ENCODE measurements around the gene GRAMD2B.
A peak's percentile ranks its signal among the peaks of the same experiment; 100 is the strongest.

GRAMD2B gene

GRCh38 chr5:126377424-126377823, 45.8 kb upstream of the GRAMD2B start:
- TF ChIP-seq YY1 (IDR thresholded peaks at IDR 0.05; ENCODE audit: low read depth) (no peak), USF1 (IDR thresholded peaks at IDR 0.05) (no peak), TAF1 (IDR thresholded peaks at IDR 0.05; ENCODE audit: low read depth) (no peak), FOXM1 (IDR thresholded peaks at IDR 0.05; ENCODE audit: borderline replicate concordance, low read depth) (no peak)

GRCh38 chr5:126383246-126383645, 40.0 kb upstream of the GRAMD2B start:
- TF ChIP-seq YY1 (IDR thresholded peaks at IDR 0.05; ENCODE audit: low read depth) (no peak), EGR1 (IDR thresholded peaks at IDR 0.05) (no peak), TAF1 (IDR thresholded peaks at IDR 0.05; ENCODE audit: low read depth) (no peak), ZBTB7A (IDR thresholded peaks at IDR 0.05; ENCODE audit: low read depth) (no peak), NFIC (IDR thresholded peaks at IDR 0.05) (0 out of 2 replicates have a peak, but pooled peaks have one; percentile 15), CEBPB (IDR thresholded peaks at IDR 0.05) (no peak)
- TF ChIP-seq, protein P1, sequence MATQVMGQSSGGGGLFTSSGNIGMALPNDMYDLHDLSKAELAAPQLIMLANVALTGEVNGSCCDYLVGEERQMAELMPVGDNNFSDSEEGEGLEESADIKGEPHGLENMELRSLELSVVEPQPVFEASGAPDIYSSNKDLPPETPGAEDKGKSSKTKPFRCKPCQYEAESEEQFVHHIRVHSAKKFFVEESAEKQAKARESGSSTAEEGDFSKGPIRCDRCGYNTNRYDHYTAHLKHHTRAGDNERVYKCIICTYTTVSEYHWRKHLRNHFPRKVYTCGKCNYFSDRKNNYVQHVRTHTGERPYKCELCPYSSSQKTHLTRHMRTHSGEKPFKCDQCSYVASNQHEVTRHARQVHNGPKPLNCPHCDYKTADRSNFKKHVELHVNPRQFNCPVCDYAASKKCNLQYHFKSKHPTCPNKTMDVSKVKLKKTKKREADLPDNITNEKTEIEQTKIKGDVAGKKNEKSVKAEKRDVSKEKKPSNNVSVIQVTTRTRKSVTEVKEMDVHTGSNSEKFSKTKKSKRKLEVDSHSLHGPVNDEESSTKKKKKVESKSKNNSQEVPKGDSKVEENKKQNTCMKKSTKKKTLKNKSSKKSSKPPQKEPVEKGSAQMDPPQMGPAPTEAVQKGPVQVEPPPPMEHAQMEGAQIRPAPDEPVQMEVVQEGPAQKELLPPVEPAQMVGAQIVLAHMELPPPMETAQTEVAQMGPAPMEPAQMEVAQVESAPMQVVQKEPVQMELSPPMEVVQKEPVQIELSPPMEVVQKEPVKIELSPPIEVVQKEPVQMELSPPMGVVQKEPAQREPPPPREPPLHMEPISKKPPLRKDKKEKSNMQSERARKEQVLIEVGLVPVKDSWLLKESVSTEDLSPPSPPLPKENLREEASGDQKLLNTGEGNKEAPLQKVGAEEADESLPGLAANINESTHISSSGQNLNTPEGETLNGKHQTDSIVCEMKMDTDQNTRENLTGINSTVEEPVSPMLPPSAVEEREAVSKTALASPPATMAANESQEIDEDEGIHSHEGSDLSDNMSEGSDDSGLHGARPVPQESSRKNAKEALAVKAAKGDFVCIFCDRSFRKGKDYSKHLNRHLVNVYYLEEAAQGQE (IDR thresholded peaks at IDR 0.05; ENCODE audit: low read depth), result no peak

- TF ChIP-seq TAF1 (IDR thresholded peaks at IDR 0.05; ENCODE audit: low read depth) (no peak), TCF12 (IDR thresholded peaks at IDR 0.05; ENCODE audit: low read depth) (no peak), YY1 (IDR thresholded peaks at IDR 0.05; ENCODE audit: low read depth) (no peak), TEAD4 (IDR thresholded peaks at IDR 0.05) (no peak), USF1 (IDR thresholded peaks at IDR 0.05) (no peak), EP300 (IDR thresholded peaks at IDR 0.05; ENCODE audit: borderline replicate concordance) (no peak), NFIC (IDR thresholded peaks at IDR 0.05) (no peak), CREB1 (IDR thresholded peaks at IDR 0.05; ENCODE audit: low read depth) (no peak), EGR1 (IDR thresholded peaks at IDR 0.05) (no peak), ZBTB7A (IDR thresholded peaks at IDR 0.05; ENCODE audit: low read depth) (no peak), RAD21 (IDR thresholded peaks at IDR 0.05; ENCODE audit: low read depth) (no peak)
- TF ChIP-seq, protein P1 (IDR thresholded peaks at IDR 0.05; ENCODE audit: low read depth), result no peak
- TF ChIP-seq, protein P2, sequence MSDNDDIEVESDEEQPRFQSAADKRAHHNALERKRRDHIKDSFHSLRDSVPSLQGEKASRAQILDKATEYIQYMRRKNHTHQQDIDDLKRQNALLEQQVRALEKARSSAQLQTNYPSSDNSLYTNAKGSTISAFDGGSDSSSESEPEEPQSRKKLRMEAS (IDR thresholded peaks at IDR 0.05), result no peak
Observed at GRCh38 chr5:126383776-126384175, 39.4 kb upstream of the GRAMD2B start.

DNA sequence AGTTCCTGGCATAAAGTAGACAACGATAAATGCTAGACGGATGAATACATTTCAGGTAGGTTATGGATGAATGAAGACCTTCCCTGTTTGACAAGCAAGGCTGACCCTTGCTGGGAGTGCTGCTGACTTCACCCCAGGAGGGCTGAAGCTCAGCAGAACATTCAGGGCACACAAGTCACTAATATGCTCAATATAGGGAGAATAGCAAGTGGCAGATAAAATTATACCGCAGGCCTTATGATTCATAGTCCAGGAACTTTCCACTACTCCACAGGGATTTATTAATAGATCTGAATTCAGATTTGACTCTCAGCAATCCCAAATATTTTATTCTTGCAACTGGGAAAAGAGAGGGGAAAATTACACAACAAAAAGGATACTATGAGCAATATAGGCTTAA, 38.2 kb upstream of the GRAMD2B start:
- TF ChIP-seq EGR1 (IDR thresholded peaks at IDR 0.05), result no peak
- TF ChIP-seq RAD21 (IDR thresholded peaks at IDR 0.05; ENCODE audit: low read depth), result peak; percentile 34
- TF ChIP-seq CEBPB (IDR thresholded peaks at IDR 0.05), result peak; percentile 35; the same call in 1 of the 2 replicates
- TF ChIP-seq NFIC (IDR thresholded peaks at IDR 0.05), result peak; percentile 87
- no peak for TF ChIP-seq USF1 (IDR thresholded peaks at IDR 0.05)
- TF ChIP-seq, protein P2 (IDR thresholded peaks at IDR 0.05), result peak; percentile 58; the same call in 1 of the 2 replicates
- peak; percentile 83 for TF ChIP-seq FOXM1 (IDR thresholded peaks at IDR 0.05; ENCODE audit: borderline replicate concordance, low read depth)
- no peak for TF ChIP-seq CREB1 (IDR thresholded peaks at IDR 0.05; ENCODE audit: low read depth)
- peak; percentile 91 for TF ChIP-seq TEAD4 (IDR thresholded peaks at IDR 0.05)
- TF ChIP-seq, protein P1 (IDR thresholded peaks at IDR 0.05; ENCODE audit: low read depth), result no peak
- TF ChIP-seq TCF12 (IDR thresholded peaks at IDR 0.05; ENCODE audit: low read depth), result peak; percentile 94
- no peak for TF ChIP-seq TAF1 (IDR thresholded peaks at IDR 0.05; ENCODE audit: low read depth)
- TF ChIP-seq EP300 (IDR thresholded peaks at IDR 0.05; ENCODE audit: borderline replicate concordance), result peak; percentile 95
- TF ChIP-seq ZBTB7A (IDR thresholded peaks at IDR 0.05; ENCODE audit: low read depth), result no peak
- peak; percentile 51; the same call in 1 of the 2 replicates for TF ChIP-seq YY1 (IDR thresholded peaks at IDR 0.05; ENCODE audit: low read depth)

Measured in Ishikawa (cell line).